ENCODE measurements around the gene ADSL. TPM values are rescaled to one million over a fixed set of nuclear protein-coding genes. Genes with fewer than 3 reads are reported as not detected.

The ADSL gene
- total and polyA plus RNA-seq, 9 of the 15 experiments (the other 6 are each of a cell fraction or from before 2014, with no cell fraction given) = 112 to 322 (median 146) TPM

- TF ChIP-seq FUS (optimal IDR thresholded peaks at IDR 0.05; ENCODE audit: low read depth, low read length) (no peak), HSF4 (CRISPR knock-in tag; IDR thresholded peaks at IDR 0.05; ENCODE audit: borderline replicate concordance) (no peak), ZNF668 (CRISPR knock-in tag; IDR thresholded peaks at IDR 0.05) (no peak), MEIS2 (IDR thresholded peaks at IDR 0.05; ENCODE audit: partially characterized antibody) (peak; percentile 59), WHSC1 (IDR thresholded peaks at IDR 0.05; ENCODE audit: low read length) (no peak), JUND (IDR thresholded peaks at IDR 0.05; ENCODE audit: borderline replicate concordance, low read depth, low read length) (peak; percentile 29; the same call in 1 of the 2 replicates), JUND (tag; IDR thresholded peaks at IDR 0.05; ENCODE audit: borderline replicate concordance, low read depth, low read length) (peak; percentile 32; the same call in 1 of the 3 replicates), ZNF589 (CRISPR knock-in tag; IDR thresholded peaks at IDR 0.05; ENCODE audit: low read depth) (0 out of 2 replicates have a peak, but pooled peaks have one; percentile 36), CREB3L1 (IDR thresholded peaks at IDR 0.05; ENCODE audit: borderline replicate concordance, low read depth) (no peak), HNRNPLL (IDR thresholded peaks at IDR 0.05; ENCODE audit: low read depth, low read length, poor library complexity, severe bottlenecking) (no peak), PHF20 (IDR thresholded peaks at IDR 0.05; ENCODE audit: partially characterized antibody) (no peak), MAFG (tag; conservative IDR thresholded peaks at IDR 0.05) (no peak), CREB5 (CRISPR knock-in tag; IDR thresholded peaks at IDR 0.05) (no peak), ZNF444 (CRISPR knock-in tag; IDR thresholded peaks at IDR 0.05) (no peak), DPF2 (IDR thresholded peaks at IDR 0.05) (peak; percentile 92), ZNF395 (CRISPR knock-in tag; IDR thresholded peaks at IDR 0.05) (peak; percentile 81), KDM4B (IDR thresholded peaks at IDR 0.05; ENCODE audit: borderline replicate concordance in 2 of 2, low read depth in 1 of 2) (no peak)
- TF ChIP-seq, protein P1, sequence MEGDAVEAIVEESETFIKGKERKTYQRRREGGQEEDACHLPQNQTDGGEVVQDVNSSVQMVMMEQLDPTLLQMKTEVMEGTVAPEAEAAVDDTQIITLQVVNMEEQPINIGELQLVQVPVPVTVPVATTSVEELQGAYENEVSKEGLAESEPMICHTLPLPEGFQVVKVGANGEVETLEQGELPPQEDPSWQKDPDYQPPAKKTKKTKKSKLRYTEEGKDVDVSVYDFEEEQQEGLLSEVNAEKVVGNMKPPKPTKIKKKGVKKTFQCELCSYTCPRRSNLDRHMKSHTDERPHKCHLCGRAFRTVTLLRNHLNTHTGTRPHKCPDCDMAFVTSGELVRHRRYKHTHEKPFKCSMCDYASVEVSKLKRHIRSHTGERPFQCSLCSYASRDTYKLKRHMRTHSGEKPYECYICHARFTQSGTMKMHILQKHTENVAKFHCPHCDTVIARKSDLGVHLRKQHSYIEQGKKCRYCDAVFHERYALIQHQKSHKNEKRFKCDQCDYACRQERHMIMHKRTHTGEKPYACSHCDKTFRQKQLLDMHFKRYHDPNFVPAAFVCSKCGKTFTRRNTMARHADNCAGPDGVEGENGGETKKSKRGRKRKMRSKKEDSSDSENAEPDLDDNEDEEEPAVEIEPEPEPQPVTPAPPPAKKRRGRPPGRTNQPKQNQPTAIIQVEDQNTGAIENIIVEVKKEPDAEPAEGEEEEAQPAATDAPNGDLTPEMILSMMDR (IDR thresholded peaks at IDR 0.05 in 2 of 3, conservative IDR thresholded peaks at IDR 0.05 in 1 of 3; ENCODE audit: insufficient read depth in 2 of 3, low read depth in 1 of 3, low read length in 3 of 3) = no peak
- TF ChIP-seq, protein P2, sequence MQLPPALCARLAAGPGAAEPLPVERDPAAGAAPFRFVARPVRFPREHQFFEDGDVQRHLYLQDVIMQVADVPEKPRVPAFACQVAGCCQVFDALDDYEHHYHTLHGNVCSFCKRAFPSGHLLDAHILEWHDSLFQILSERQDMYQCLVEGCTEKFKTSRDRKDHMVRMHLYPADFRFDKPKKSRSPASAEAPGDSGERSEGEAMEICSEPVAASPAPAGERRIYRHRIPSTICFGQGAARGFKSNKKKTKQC (CRISPR knock-in tag; IDR thresholded peaks at IDR 0.05) = no peak
Measured at GRCh38 chr22:40328546-40329456, 17.5 kb upstream of the ADSL start (continued).

All from K562 (cell line).